K562 (cell line): ENCODE measurements around the gene ERO1B. TPM values are rescaled to one million over a fixed set of nuclear protein-coding genes. Genes with fewer than 3 reads are reported as not detected.

Experiments
- CBX1 ChIP-seq: sonication (generic); IDR thresholded peaks from 2 replicates; pipeline ENCODE4 v1.6.1; 2016; ENCODE audit warnings: antibody characterized with exemption, low read depth, mild to moderate bottlenecking
- CCNT2 ChIP-seq: IDR thresholded peaks from 2 replicates; pipeline ENCODE4 v1.6.1; 2011; ENCODE audit warnings: borderline replicate concordance, low read depth, mild to moderate bottlenecking, moderate library complexity, mixed read lengths, low read length; ENCODE audit not compliant: insufficient read length; ENCODE audit errors: extremely low read depth
- CHD2 ChIP-seq: IDR thresholded peaks from 2 replicates; pipeline ENCODE4 v1.6.1; 2011; ENCODE audit warnings: low read depth, low read length
- MAFG ChIP-seq: fragments of 450-650 bp; conservative IDR thresholded peaks from 2 replicates; pipeline ENCODE4 v1.6.1; 2016; ENCODE audit warnings: missing genetic modification characterization, missing compliant biosample characterization
- MECOM ChIP-seq: fragments of 250-450 bp; sonication (Bioruptor Pico); IDR thresholded peaks from 2 replicates; pipeline ENCODE4 v1.8.0; 2022; ENCODE audit warnings: inconsistent platforms
- RBM15 ChIP-seq: fragments of 200-400 bp; formaldehyde crosslinking; IDR thresholded peaks from 2 replicates; pipeline ENCODE4 v1.6.1; 2018; ENCODE audit warnings: mild to moderate bottlenecking, low read length, moderate library complexity; ENCODE audit not compliant: insufficient read depth
- SMAD4 ChIP-seq: fragments of 250-450 bp; sonication (Bioruptor Pico); conservative IDR thresholded peaks from 2 replicates; pipeline ENCODE4 v1.8.0; 2021; ENCODE audit warnings: inconsistent platforms, mild to moderate bottlenecking, moderate library complexity
- ZC3H11A ChIP-seq: IDR thresholded peaks from 2 replicates; pipeline ENCODE4 v1.6.1; 2012; ENCODE audit warnings: low read depth, low read length, improper control_type of control experiment
- ZNF3 ChIP-seq: fragments of 250-450 bp; sonication (Bioruptor Pico); IDR thresholded peaks from 2 replicates; pipeline ENCODE4 v1.5.0; 2021; ENCODE audit warnings: mild to moderate bottlenecking, moderate library complexity
- polyA plus RNA-seq, 8 experiments: library from polyadenylated mRNA; depleted of rRNA in 4 of 8; stranded (reverse) in 5 of 8; unstranded in 3 of 8; fragments of >200 nt; fragmentation: Nextera tagmentation in 2 of 8; fragmentation: Illumina TruSeq in 1 of 8; extraction: Ambion mirVana in 2 of 8; extraction: Trizol in 1 of 8; gene quantifications; 2 replicates each; pipeline versions ENCODE4 v1.2.1 to v1.2.3, GENCODE V29; 2011 to 2014; ENCODE audit warnings: inconsistent platforms in 1 of 8, missing spikeins in 1 of 8
- total RNA-seq, 7 experiments: library from RNA; depleted of rRNA in 6 of 7; stranded (reverse); fragments of >200 nt in 6 of 7; fragmentation: Illumina TruSeq in 2 of 7; extraction: Trizol in 2 of 7; gene quantifications; 2 replicates each; pipeline versions ENCODE4 v1.2.1 to v1.2.3, GENCODE V29; 2011 to 2021; ENCODE audit warnings: low replicate concordance in 1 of 7
- TF ChIP-seq, protein P1 (sequence below): sonication (generic); formaldehyde crosslinking; IDR thresholded peaks from 2 replicates; pipeline ENCODE4 v1.4.0; 2020; ENCODE audit warnings: mild to moderate bottlenecking, missing genetic modification reagents
- TF ChIP-seq, protein P2 (sequence below), 2 experiments: fragments of 450-650 bp; IDR thresholded peaks; 2 replicates each; pipeline ENCODE4 v1.6.1; 2018; ENCODE audit warnings: mild to moderate bottlenecking in 2 of 2, low read depth in 1 of 2; ENCODE audit not compliant: partially characterized antibody in 2 of 2
- TF ChIP-seq, protein P3 (sequence below): fragments of 250-450 bp; sonication (Bioruptor Pico); IDR thresholded peaks from 2 replicates; pipeline ENCODE4 v1.4.0; 2020; ENCODE audit warnings: mild to moderate bottlenecking, moderate library complexity

Gene ERO1B
- total and polyA plus RNA-seq, 9 of the 15 experiments (the other 6 are each of a cell fraction or from before 2014, with no cell fraction given) = 0.59 to 6.4 (median 4.2) TPM

DNA sequence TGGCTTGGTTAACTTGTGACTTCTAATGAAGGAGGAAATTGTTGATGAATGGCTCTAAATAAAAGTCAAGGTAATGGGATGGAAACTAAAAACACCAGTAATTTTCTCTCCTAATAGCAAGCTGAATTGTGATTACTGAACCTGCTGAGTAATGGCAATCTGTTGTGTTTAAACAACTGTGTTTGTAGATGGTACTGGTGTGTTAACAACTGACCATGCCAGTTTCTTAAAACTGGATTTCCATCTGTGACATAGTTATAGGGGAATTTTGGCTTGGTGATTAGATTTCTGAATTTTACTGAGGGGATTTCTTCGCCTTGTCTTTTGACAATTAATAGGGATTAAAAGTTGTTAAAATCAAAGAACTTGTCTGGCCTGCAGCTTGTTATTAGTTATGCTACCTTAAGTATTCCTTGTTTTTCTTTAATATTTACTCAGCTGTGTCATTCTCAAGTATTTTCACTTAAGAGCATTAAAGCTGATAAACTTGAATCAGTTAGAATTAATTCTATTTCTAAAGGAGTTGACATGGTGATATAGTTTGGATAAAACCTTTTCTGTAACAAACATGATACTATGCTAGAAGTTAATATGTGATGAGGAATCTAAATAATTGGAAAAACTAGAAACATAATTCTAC, 7.9 kb upstream of the ERO1B start (continued):
- TF ChIP-seq, protein P1, sequence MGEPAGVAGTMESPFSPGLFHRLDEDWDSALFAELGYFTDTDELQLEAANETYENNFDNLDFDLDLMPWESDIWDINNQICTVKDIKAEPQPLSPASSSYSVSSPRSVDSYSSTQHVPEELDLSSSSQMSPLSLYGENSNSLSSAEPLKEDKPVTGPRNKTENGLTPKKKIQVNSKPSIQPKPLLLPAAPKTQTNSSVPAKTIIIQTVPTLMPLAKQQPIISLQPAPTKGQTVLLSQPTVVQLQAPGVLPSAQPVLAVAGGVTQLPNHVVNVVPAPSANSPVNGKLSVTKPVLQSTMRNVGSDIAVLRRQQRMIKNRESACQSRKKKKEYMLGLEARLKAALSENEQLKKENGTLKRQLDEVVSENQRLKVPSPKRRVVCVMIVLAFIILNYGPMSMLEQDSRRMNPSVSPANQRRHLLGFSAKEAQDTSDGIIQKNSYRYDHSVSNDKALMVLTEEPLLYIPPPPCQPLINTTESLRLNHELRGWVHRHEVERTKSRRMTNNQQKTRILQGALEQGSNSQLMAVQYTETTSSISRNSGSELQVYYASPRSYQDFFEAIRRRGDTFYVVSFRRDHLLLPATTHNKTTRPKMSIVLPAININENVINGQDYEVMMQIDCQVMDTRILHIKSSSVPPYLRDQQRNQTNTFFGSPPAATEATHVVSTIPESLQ (CRISPR knock-in tag) = no peak
- 0 out of 2 replicates have a peak, but pooled peaks have one; percentile 38 for TF ChIP-seq MAFG (tag)
- no peak for TF ChIP-seq CHD2
- no peak for TF ChIP-seq MECOM
- TF ChIP-seq ZNF3 (CRISPR knock-in tag) = no peak
- TF ChIP-seq CBX1 = no peak
- TF ChIP-seq, protein P2, sequence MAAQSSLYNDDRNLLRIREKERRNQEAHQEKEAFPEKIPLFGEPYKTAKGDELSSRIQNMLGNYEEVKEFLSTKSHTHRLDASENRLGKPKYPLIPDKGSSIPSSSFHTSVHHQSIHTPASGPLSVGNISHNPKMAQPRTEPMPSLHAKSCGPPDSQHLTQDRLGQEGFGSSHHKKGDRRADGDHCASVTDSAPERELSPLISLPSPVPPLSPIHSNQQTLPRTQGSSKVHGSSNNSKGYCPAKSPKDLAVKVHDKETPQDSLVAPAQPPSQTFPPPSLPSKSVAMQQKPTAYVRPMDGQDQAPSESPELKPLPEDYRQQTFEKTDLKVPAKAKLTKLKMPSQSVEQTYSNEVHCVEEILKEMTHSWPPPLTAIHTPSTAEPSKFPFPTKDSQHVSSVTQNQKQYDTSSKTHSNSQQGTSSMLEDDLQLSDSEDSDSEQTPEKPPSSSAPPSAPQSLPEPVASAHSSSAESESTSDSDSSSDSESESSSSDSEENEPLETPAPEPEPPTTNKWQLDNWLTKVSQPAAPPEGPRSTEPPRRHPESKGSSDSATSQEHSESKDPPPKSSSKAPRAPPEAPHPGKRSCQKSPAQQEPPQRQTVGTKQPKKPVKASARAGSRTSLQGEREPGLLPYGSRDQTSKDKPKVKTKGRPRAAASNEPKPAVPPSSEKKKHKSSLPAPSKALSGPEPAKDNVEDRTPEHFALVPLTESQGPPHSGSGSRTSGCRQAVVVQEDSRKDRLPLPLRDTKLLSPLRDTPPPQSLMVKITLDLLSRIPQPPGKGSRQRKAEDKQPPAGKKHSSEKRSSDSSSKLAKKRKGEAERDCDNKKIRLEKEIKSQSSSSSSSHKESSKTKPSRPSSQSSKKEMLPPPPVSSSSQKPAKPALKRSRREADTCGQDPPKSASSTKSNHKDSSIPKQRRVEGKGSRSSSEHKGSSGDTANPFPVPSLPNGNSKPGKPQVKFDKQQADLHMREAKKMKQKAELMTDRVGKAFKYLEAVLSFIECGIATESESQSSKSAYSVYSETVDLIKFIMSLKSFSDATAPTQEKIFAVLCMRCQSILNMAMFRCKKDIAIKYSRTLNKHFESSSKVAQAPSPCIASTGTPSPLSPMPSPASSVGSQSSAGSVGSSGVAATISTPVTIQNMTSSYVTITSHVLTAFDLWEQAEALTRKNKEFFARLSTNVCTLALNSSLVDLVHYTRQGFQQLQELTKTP (IDR thresholded peaks at IDR 0.05; ENCODE audit: low read depth in 1 of 2, partially characterized antibody in 2 of 2) = no peak
- TF ChIP-seq RBM15 = no peak
- TF ChIP-seq, protein P3, sequence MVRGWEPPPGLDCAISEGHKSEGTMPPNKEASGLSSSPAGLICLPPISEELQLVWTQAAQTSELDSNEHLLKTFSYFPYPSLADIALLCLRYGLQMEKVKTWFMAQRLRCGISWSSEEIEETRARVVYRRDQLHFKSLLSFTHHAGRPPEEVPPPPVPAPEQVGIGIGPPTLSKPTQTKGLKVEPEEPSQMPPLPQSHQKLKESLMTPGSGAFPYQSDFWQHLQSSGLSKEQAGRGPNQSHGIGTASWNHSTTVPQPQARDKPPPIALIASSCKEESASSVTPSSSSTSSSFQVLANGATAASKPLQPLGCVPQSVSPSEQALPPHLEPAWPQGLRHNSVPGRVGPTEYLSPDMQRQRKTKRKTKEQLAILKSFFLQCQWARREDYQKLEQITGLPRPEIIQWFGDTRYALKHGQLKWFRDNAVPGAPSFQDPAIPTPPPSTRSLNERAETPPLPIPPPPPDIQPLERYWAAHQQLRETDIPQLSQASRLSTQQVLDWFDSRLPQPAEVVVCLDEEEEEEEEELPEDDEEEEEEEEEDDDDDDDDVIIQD (CRISPR knock-in tag) = no peak
- TF ChIP-seq CCNT2 = no peak
- no peak for TF ChIP-seq ZC3H11A
- TF ChIP-seq SMAD4 (CRISPR knock-in tag) = no peak
